Mesenchymal stem cell (in vitro differentiated cells and primary cell): ENCODE results near the gene IL21R.
"Not testable (repeated sequence)": the region's sequence is repeated elsewhere in the genome, so short reads cannot be mapped to it uniquely, and the experiment has no call there.

ENCODE experiments used
- DNase-seq: peaks from one replicate; pipeline ENCODE4 v3.0.0-alpha.2; 2013
- H2AFZ ChIP-seq: one replicate; pipeline ENCODE4 v1.6.1; 2013; ENCODE audit warnings: low read depth, mild to moderate bottlenecking, control low read depth, inconsistent platforms, low read length, moderate library complexity
- H2AK5ac ChIP-seq: 2 replicates; pipeline ENCODE4 v1.6.1; 2013; ENCODE audit warnings: low read length, moderate library complexity, mild to moderate bottlenecking, inconsistent platforms; ENCODE audit not compliant: severe bottlenecking
- H2BK120ac ChIP-seq: one replicate; pipeline ENCODE4 v1.6.1; 2013; ENCODE audit warnings: low read depth, mild to moderate bottlenecking, inconsistent platforms, low read length, moderate library complexity
- H2BK12ac ChIP-seq, 2 experiments: one replicate each; pipeline ENCODE4 v1.6.1; 2013; ENCODE audit warnings: inconsistent platforms in 2 of 2, low read length in 2 of 2, mild to moderate bottlenecking in 2 of 2, moderate library complexity in 2 of 2, control low read depth in 1 of 2
- H2BK15ac ChIP-seq: one replicate; pipeline ENCODE4 v1.6.1; 2013; ENCODE audit warnings: mild to moderate bottlenecking, low read depth, inconsistent platforms; ENCODE audit not compliant: poor library complexity, severe bottlenecking
- H2BK5ac ChIP-seq: 2 replicates; pipeline ENCODE4 v1.6.1; 2013; ENCODE audit warnings: low read depth, mild to moderate bottlenecking, low read length, control low read depth, inconsistent platforms; ENCODE audit not compliant: poor library complexity, severe bottlenecking
- H3K14ac ChIP-seq, 2 experiments: one replicate each; pipeline ENCODE4 v1.6.1; 2013; ENCODE audit warnings: inconsistent platforms in 2 of 2, low read length in 2 of 2, control low read depth in 1 of 2, mild to moderate bottlenecking in 1 of 2, moderate library complexity in 1 of 2
- H3K18ac ChIP-seq, 2 experiments: one replicate each; pipeline ENCODE4 v1.6.1; 2013; ENCODE audit warnings: inconsistent platforms in 2 of 2, low read length in 2 of 2, control low read depth in 1 of 2, low read depth in 1 of 2, mild to moderate bottlenecking in 1 of 2
- H3K23ac ChIP-seq, 2 experiments: one replicate each; pipeline ENCODE4 v1.6.1; 2013; ENCODE audit warnings: inconsistent platforms in 2 of 2, low read length in 2 of 2, mild to moderate bottlenecking in 2 of 2, moderate library complexity in 2 of 2, control low read depth in 1 of 2
- H3K27ac ChIP-seq: 2 replicates; pipeline ENCODE4 v1.5.1; 2013; ENCODE audit warnings: mild to moderate bottlenecking, moderate library complexity, low read length, control low read depth, inconsistent platforms; ENCODE audit not compliant: poor library complexity, severe bottlenecking
- H3K27me3 ChIP-seq, 2 experiments: 2 replicates each; pipeline versions ENCODE4 v1.6.1 to v1.7.0; 2013; ENCODE audit warnings: low read length in 2 of 2, mild to moderate bottlenecking in 2 of 2, moderate library complexity in 2 of 2, control low read depth in 1 of 2, inconsistent platforms in 1 of 2; ENCODE audit not compliant: control insufficient read depth in 1 of 2, insufficient read depth in 1 of 2
- H3K36me3 ChIP-seq, 2 experiments: 2 replicates each; pipeline versions ENCODE4 v1.6.1 to v1.7.0; 2013; ENCODE audit warnings: low read length in 2 of 2, control low read depth in 1 of 2, inconsistent platforms in 1 of 2, low read depth in 1 of 2, mild to moderate bottlenecking in 1 of 2; ENCODE audit not compliant: insufficient read depth in 2 of 2, control insufficient read depth in 1 of 2
- H3K4ac ChIP-seq, 2 experiments: one replicate each; pipeline ENCODE4 v1.6.1; 2013; ENCODE audit warnings: inconsistent platforms in 2 of 2, low read length in 2 of 2, mild to moderate bottlenecking in 2 of 2, moderate library complexity in 2 of 2, control low read depth in 1 of 2, low read depth in 1 of 2
- H3K4me1 ChIP-seq: 2 replicates; pipeline ENCODE4 v1.6.1; 2013; ENCODE audit warnings: low read depth, low read length, control low read depth; ENCODE audit not compliant: control insufficient read depth, insufficient read depth
- H3K4me2 ChIP-seq: 2 replicates; pipeline ENCODE4 v1.6.1; 2013; ENCODE audit warnings: low read length, mild to moderate bottlenecking, inconsistent platforms; ENCODE audit not compliant: poor library complexity, severe bottlenecking
- H3K4me3 ChIP-seq, 2 experiments: 2 replicates each; pipeline versions ENCODE4 v1.5.1 to v1.7.0; 2013; ENCODE audit warnings: low read length in 2 of 2, mild to moderate bottlenecking in 2 of 2, control low read depth in 1 of 2, low read depth in 1 of 2; ENCODE audit not compliant: insufficient read depth in 1 of 2
- H3K79me1 ChIP-seq: replicated peaks from 2 replicates; pipeline ENCODE4 v1.6.1; 2013; ENCODE audit warnings: mild to moderate bottlenecking, control low read depth, low read length, inconsistent platforms; ENCODE audit not compliant: poor library complexity, severe bottlenecking
- H3K9ac ChIP-seq: 2 replicates; pipeline ENCODE4 v1.7.0; 2013; ENCODE audit warnings: mild to moderate bottlenecking, low read length, moderate library complexity
- H3K9me3 ChIP-seq: 2 replicates; pipeline ENCODE4 v1.7.0; 2013; ENCODE audit warnings: mild to moderate bottlenecking, low read length; ENCODE audit not compliant: control insufficient read depth
- H4K8ac ChIP-seq: one replicate; pipeline ENCODE4 v1.6.1; 2013; ENCODE audit warnings: inconsistent platforms, mild to moderate bottlenecking, low read length, moderate library complexity
- H4K91ac ChIP-seq: one replicate; pipeline ENCODE4 v1.6.1; 2013; ENCODE audit warnings: mild to moderate bottlenecking, low read length, inconsistent platforms
- WGBS: methylation state at CpG from one replicate; pipeline ENCODE4 v1.1.7; 2013; ENCODE audit warnings: mixed read lengths; 5-methylcytosine and 5-hydroxymethylcytosine counted together

IL21R gene

GRCh38 chr16:27435146-27435545 lies 33.2 kb downstream of the IL21R start:
- not testable (repeated sequence) for H3K79me1 ChIP-seq, H3K4me3 ChIP-seq, H3K9me3 ChIP-seq, H3K27me3 ChIP-seq, H3K36me3 ChIP-seq, H2AK5ac ChIP-seq, H2BK15ac ChIP-seq, H2BK12ac ChIP-seq, H3K14ac ChIP-seq, H3K27ac ChIP-seq, H4K8ac ChIP-seq, H2BK120ac ChIP-seq, H2AFZ ChIP-seq, H3K23ac ChIP-seq, DNase-seq, H4K91ac ChIP-seq, H3K9ac ChIP-seq, H3K4ac ChIP-seq, H3K18ac ChIP-seq, H3K4me2 ChIP-seq, H2BK5ac ChIP-seq
- peaks cover 12% of the 10 kb centered on the region for H3K4me1 ChIP-seq
- WGBS: 77% methylated on average over 4 of the region's 5 CpGs

GRCh38 chr16:27436065-27436464 lies 34.1 kb downstream of the IL21R start:
- H2AFZ ChIP-seq: no peak overlapping the region
- WGBS: 78% methylated on average over 7 of the region's 8 CpGs

GRCh38 chr16:27436921-27437650 lies 35.1 kb downstream of the IL21R start:
- H3K4me2 ChIP-seq: no peak overlapping the region
- H3K14ac ChIP-seq: no peak overlapping the region
- H4K8ac ChIP-seq: no peak overlapping the region
- no peak for DNase-seq
- no peak overlapping the region for H3K9ac ChIP-seq
- H3K18ac ChIP-seq: no peak overlapping the region
- H3K4ac ChIP-seq: no peak overlapping the region
- no peaks in the 10 kb centered on the region for H3K79me1 ChIP-seq
- H2BK5ac ChIP-seq: no peak overlapping the region
- no peak overlapping the region for H2AFZ ChIP-seq
- H3K23ac ChIP-seq: no peak overlapping the region
- H3K4me3 ChIP-seq: no peak overlapping the region
- H3K36me3 ChIP-seq: no peaks in the 10 kb centered on the region
- H2BK12ac ChIP-seq: no peak overlapping the region
- H3K27me3 ChIP-seq: no peaks in the 10 kb centered on the region
- H2AK5ac ChIP-seq: no peak overlapping the region
- H4K91ac ChIP-seq: no peak overlapping the region
- peaks cover 10% of the 10 kb centered on the region for H3K4me1 ChIP-seq
- H2BK120ac ChIP-seq: no peak overlapping the region
- no peak overlapping the region for H2BK15ac ChIP-seq
- WGBS: 92% methylated on average over 8 of the region's 9 CpGs
- no peaks in the 10 kb centered on the region for H3K9me3 ChIP-seq
- no peak overlapping the region for H3K27ac ChIP-seq

More at GRCh38 chr16:27436065-27436464, 34.1 kb downstream of the IL21R start:
- Histone ChIP-seq H3K4me3 (no peak overlapping the region), H2BK120ac (no peak overlapping the region), H3K27me3 (no peaks in the 10 kb centered on the region), H3K9me3 (no peaks in the 10 kb centered on the region), H2BK15ac (no peak overlapping the region), H3K4ac (no peak overlapping the region), H3K27ac (no peak overlapping the region), H2BK12ac (no peak overlapping the region), H3K79me1 (no peaks in the 10 kb centered on the region), H2BK5ac (no peak overlapping the region), H3K36me3 (no peaks in the 10 kb centered on the region), H3K9ac (no peak overlapping the region), H3K18ac (no peak overlapping the region), H2AK5ac (no peak overlapping the region), H3K4me2 (no peak overlapping the region), H3K4me1 (peaks cover 12% of the 10 kb centered on the region), H3K14ac (no peak overlapping the region), H4K8ac (no peak overlapping the region), H4K91ac (no peak overlapping the region), H3K23ac (no peak overlapping the region)
- no peak for DNase-seq

GRCh38 chr16:27437946-27438345 lies 36.0 kb downstream of the IL21R start:
- Histone ChIP-seq H3K9ac (no peak overlapping the region), H3K27me3 (no peaks in the 10 kb centered on the region), H3K4me3 (no peak overlapping the region), H2BK5ac (no peak overlapping the region), H2AK5ac (no peak overlapping the region), H2BK12ac (no peak overlapping the region), H2BK15ac (no peak overlapping the region), H3K79me1 (no peaks in the 10 kb centered on the region), H3K14ac (no peak overlapping the region), H3K9me3 (no peaks in the 10 kb centered on the region), H2BK120ac (no peak overlapping the region), H3K4me1 (peaks cover 5% of the 10 kb centered on the region), H4K91ac (no peak overlapping the region), H3K4ac (no peak overlapping the region), H3K23ac (no peak overlapping the region), H3K18ac (no peak overlapping the region), H3K27ac (no peak overlapping the region), H2AFZ (no peak overlapping the region), H3K4me2 (no peak overlapping the region), H3K36me3 (no peaks in the 10 kb centered on the region), H4K8ac (no peak overlapping the region)
- no peak for DNase-seq
- WGBS: 96% methylated on average over 6 of the region's 6 CpGs
